Measurements from ENCODE around the gene ZNF670.
A peak's percentile ranks its signal among the peaks of the same experiment; 100 is the strongest.

Gene ZNF670

DNA sequence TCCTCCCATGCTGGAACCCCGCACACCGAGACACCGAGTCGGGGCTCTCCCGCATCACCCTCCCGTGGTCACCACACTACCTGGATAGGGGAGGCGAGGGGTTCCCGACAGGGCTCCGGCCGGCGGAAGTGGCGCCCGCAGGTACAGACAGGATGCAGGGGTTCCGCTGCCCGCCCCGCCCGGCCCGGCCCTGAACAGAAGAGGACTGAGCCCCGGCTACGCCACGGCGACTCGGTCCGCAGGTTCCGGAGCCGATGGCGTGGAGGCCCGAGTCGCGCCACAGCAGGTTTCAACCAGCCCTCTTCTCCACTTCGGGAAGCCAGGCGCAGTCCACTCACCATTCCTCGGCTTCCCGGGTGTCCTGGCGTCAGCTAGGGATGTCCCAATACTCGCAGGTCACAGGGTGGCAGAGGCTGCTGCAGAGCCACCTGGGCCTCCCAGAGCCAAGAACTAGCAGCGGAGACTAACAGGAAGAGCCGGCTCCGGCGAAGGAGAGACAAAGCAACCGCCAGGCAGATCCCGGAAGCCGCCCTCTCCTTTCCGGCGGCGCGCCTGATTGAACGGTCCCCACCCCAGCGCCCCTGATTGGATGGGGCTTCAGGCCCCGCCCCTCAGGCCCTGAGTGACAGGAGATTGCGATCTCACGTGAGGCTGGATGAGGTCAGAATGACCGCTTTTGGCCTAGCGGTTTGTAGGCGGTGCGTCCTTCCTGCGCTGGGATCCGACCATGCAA is 25.4 kb upstream of the ZNF670 start, which contains the start of gene ZNF669:
Gene ZNF669, minus strand, starts transcription at position 498 of the 733 bp plus-strand sequence. Its CDS starts 157 bp downstream, at position 341.
- peak; percentile 70 to 98 (median 94) for DNase-seq

DNA sequence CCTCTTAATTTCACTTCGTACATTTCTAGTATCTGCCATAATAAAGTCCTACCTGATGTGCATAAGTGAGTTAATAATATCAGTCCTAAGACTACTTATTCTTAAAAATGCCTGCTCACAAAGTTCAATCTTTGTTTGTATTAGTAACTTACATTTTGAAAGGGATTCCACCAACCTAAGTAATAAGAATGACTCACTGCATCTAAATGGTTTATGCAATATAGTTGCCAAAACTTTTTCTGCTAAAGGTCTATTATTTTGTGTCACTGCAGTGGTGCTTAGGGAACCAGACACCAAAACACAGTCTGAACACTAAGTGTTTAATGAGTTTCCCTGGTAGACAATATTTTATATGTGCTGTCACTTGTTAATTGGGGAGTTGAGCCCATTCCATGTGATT is 23.8 kb upstream of the ZNF670 start:
- DNase-seq = no peak

DNA sequence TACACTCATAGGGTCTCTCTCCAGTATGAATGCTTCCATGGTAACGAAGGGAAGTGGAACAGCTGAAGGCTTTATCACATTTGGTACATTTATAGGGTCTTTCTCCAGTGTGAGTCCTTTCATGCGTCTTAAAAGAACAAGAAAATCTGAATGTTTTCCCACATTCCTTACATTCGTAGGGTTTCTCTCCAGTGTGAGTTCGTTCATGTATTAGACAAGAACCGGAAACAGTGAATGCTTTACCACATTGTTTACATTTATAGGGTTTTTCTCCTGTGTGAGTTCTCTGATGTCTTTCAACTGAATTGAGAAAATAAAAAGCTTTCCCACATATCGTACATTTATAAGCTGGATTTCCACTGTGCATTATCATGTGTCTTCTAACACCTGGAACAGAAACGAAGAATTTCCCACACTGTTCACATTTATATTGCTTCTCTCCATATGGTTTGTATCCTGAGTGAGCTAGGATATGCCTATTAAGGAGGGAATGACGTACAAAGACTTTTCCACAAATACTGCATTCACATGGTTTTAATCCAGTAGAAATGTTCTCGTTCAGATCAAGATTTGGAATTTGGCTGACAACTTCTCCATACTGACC is 22.2 kb upstream of the ZNF670 start:
- no peak for DNase-seq

DNA sequence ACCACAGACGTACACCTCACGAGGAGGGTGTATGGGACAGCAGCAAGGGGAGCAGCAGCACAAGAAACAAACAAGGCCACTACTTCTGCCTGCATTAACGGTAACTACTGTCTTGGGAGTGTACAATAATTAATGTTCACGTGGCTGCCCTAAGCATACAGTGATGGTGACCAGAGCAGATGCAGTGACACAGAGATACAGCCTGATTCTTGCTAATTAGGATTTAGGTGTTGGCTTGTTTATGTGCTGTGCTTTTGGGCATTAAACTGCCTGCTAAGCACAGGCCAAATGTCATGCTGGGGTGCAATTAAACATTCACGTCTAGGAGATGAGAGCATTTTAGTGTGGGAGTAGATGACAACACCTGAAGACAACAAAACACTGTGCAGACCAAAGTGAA is 18.3 kb upstream of the ZNF670 start:
- no peak for DNase-seq

DNA sequence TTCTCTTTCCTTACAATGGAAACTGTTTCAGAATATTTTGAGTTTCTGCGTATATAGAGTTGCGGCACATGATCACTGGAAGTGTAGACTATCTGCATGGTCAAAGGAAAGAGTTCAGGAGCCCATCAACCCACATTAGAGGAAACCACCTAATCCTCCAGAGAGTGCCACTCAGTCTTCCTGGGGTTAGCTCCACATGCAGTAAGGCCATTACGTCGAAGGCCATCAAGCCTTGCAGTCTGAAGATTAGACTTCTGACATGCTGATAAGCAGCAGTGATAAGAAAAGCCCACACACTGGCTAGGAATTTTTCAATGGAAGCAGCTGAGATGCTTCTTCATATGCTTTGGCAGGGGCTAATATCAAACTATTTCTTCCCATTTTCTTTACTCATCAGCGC is 17.9 kb upstream of the ZNF670 start:
- DNase-seq = no peak

DNA sequence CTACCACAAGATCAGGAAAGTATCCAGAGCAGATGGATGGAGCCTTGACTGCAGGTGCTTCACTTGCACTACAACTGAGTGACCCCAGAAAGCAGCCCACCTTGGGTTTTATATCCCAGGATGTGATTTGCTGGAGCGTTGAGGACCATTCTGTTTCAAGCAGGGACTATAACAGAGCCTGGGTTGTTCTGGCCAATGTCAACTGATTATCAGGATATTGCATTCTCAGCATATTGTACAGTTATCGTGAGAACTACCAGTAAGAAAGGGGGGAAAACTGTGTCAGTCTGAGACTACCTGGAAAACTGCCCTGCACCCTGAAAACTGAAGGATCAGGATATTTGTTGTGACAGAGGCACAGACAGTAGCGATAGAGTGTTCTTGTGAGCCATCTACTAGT is 17.5 kb upstream of the ZNF670 start:
- no peak for DNase-seq

DNA sequence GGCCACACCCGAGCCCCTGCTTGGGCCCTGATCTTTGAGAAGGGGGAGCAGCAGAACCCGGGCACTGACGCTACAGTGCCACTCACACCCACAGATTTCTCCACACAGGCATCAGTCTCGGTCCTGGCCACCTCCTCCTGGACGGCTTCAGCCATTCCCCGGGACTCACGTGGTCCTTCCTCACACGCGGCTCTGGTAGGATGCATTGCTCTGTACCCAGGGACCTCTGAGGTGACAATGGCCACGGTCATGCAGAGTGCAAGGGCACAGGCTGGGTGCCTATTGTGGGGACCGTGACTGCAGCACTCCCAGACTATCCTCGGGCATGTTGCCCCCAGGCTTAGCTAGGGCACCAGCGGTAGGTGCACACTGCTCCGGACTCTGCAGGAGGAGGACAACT is 11.8 kb upstream of the ZNF670 start:
- DNase-seq = no peak

DNA sequence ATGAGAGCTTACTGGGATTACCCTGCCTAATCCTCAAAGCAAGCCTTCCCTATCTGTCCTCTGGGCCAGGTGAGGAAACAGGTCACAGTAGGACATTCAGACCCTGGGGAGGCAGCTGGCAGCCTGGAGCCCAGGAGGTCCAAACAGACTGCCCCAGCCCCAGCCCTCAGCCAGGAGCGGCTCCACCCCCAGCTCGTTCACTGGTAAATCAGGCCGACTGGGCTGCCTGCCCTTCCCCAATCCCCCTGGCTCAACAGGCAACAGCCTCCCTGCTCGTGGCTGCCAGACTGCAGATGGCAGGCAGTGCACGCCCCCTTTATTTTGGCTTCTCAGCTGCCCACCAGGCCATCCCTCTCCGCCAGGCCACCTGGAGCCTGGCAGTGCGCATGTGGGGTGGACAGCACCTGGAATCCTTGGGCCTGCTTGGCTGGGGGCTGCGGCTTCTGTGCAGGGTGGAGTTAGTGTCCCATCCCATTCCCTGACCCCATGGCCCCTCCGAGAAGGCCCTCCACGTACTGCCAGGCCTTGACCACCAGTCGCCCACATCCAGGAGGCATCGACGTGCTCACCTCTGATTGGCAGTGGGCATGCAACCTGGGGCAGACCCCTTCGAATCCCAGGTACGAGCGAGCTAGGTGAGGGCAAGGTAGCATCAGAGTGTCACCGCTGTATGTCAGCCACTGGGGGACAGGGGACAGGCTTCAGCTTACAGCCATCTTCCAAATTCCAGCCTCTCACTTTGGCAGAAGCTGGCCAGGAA is 11.2 kb upstream of the ZNF670 start:
- DNase-seq = no peak

DNA sequence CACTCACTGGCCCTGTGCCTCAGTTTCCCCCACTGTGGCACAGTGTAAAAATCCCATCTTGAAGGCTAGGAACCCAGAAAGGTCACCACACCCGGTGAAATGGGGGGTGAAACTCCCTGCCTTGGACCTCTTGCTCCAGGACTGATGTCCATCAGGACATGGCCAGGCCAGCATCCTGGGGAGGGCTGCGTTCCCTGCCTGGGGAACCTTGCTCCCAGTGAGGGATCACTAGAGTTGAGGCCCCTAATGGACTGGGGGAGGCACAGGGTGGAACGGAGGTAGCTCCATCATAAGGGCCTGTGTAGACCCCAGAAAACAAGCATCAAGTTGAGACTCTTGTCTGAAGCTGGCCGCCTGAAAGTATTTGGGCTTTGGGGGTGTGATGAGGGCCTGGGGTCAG is 10.4 kb upstream of the ZNF670 start:
- DNase-seq = no peak

DNA sequence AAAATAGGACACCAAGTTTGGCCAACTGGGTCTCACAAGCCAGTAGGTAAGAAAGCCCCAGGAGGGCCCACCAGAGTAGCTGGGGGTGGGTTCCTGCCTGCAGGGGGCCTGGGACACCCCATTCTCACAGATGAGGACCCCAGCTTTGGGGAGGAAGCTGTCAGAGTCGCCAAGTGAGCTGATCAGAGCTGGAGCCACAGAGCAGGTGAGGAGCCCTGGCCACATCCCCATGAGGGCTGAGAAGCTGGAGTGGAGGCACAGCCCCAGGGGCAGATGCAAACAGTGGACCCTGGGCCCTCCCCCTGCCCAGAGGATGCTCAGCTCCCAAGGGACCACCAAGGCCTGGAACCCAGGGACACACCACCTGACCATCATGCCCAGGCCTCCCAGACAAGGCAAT is 8.6 kb upstream of the ZNF670 start:
- no peak for DNase-seq

DNA sequence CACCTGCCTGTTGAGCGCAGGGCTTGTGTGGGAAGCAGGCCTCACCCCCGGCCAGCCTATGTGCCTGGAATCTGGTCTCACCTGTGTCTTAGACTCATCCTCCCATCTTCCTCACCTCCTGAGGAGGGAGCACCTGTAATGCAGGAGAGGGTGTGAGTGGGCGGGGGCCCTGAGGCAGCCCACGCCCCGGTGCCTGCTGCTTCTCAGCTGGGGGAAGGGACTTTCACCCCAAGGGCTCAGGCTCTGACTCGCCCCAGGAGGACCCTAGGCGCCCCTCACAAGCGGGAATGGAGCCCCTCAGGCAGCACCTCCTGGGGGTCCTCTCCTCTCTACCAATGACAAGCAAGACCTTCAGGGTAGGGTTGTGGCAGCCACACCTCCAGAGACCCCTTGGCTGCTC is 6.7 kb upstream of the ZNF670 start:
- no peak for DNase-seq

DNA sequence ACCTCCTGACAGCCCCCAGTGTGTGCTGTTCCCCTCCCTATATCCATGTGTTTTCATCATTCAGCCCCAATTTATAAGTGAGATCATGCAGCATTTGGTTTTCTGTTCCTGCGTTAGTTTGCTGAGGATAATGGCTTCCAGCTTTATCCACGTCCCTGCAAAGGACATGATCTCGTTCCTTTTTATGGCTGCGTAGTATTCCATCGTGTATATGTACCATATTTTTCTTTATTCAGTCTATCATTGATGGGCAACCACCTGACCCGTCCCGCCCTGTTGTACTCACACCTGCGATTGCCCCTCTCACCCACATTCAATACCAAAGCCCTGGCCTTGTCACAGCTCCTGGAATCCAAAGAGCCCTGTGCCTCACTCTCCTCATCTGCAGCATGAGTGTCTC is 6.2 kb upstream of the ZNF670 start:
- DNase-seq = no peak

DNA sequence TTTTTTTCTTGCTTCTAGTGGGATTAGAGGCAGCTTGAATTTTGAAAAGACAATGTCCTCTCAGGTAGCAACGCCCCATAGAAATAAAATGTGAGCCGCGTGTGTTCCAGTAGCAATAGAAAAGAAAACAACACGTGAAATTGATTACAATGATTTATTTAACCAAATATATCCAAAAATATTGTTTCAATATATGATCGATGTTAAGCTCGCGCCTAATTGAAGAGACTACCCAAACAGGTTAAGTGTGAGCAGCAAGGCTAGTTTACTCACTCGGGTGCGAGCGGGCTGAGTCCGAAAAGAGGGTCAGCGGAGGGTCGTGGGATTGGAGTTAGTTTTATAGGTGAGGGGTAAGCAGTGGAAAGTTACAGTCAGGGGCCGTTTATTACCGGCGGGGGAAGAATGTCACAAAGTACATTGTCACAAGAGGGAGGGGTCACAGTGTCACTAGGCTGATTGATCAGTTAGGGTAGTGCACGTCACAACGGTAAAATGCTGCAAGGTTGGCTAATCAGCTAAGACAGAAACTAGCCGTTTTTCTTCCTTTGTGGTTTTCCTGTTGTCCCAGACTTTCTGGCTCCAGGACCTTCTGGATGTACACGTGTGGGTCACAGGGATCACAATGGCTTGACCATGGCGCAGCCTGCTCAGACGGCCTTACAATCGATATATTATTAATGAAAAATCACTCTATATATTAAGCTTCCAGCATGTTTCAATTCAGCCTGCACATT is 697 bp upstream of the ZNF670 start:
- no peak for DNase-seq

DNA sequence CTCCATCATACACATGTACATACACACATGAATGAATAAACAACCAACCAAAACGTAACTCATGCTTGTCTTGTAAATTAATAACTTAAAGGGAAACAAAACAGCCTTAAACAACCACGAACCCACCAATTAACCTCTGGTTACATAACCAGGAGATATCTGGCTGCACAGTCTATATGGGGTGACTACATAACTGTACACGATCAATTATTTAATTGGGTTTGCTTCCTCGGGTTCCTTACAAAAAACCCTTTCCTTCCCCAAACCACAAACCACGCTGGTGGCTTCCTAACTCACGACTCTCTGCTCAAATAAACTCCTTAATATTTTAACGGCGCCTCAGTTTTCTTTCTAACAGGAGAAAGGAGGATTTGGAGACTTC is 744 bp downstream of the ZNF670 start:
- DNase-seq = no peak

DNA sequence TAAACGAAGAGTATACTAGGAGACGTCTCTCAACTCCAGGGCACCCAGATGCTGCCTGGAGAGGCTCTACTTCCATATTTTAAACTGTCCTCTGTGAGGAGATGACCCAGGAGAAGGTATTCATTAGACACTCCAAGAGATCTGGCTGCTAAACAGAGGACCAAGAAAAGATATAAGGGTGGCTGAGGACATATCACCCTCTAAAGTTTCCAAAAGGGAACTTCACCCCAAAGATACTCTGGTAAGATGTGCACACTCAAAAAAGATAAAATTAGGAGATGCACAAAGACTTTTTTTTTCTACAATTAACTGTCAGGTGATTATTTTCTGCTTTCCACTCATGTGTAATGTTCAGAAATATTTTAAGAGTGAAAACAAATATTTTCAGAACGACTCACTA is 1.4 kb downstream of the ZNF670 start:
- no peak for DNase-seq

DNA sequence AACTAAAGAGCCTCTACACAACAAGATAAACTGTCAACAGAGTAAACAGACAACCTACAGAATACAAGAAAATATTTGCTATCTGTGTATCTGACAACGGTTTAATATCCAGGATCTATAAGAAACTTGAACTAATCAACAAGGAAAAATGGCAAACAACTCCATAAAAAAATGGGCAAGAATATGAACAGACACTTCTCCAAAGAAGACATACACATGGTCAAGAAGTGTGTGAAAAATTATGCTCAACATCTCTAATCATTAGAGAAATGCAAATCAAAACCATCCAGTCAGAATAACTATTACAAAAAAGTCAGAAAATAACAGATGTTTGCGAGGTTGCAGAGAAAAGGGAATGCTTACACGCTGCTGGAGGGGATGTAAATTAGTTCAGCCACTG is 8.0 kb downstream of the ZNF670 start:
- no peak for DNase-seq

DNA sequence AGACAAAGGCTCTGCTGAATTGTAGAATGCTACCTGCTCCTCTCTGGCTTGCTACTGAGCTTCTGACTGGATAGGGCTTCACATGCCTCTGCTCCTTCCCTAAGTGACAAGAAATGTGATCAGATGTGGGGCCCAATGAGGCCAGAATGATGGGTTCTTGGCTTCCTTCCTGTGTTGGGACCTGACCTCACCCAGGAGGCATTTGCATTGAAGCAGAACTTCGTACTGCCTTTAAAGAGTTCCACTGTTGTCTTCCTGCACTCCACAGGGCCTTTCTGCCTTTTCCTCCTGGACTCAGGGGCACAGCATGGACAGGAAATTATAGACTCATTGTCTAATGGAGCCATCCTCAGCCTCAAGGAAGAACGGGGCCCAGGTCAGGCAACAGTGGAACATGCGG is 14.3 kb downstream of the ZNF670 start:
- no peak for DNase-seq

DNA sequence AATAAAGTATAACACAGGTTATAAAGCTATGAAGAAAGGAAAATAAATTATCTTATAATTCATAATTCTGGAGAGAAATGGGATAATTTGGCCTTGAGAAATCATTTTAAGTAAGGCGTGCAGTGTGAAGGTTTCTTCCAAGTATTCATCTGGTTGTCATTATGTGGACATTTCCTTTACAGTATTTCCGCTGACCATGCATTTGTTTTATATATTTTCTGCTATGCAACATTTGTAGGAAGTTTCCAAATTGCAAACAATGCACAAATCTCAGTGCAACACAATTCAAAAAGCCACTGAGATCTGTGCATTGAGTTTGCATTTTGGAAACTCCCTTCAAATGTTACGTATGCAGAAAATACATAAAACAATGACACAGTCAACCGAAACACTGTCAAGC is 17.8 kb downstream of the ZNF670 start:
- no peak for DNase-seq

DNA sequence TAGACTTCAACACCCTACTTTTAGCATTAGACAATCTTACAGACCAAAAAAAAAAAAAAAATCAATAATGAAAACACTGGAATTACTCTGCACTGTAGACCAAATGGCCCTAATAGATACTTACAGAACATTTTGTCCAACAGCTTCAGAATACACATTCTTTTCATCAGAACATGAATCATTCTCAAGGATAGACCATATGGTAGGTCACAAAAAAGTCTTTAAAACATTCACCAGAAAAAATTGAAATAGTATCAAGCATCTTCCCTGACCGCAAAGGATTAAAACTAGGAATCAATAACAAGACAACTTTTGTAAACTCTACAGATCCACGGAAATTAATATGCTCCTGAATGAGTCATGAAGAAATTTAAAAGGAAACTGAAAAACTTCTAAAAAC is 22.5 kb downstream of the ZNF670 start:
- DNase-seq = no peak

DNA sequence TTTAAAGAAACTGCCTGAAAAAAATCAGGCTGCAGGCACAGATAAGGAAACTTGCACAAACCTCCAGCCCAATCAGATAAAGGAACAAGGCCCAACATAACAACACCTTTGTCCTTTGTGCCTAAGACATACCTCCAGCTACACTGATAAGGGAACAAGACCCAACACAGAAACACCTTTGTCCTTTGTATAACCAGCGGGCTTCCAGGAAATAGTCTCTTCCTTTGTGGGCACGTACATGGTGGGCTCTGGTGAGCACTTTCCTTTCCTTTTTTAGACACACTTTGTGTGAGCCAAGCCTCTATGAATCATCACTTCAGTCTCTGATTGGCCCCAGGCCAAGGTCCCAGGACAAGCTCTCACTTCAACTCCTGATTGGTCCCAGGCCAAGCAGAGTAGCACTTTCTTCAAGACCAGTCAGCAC is 23.6 kb downstream of the ZNF670 start:
- no peak for DNase-seq

DNA sequence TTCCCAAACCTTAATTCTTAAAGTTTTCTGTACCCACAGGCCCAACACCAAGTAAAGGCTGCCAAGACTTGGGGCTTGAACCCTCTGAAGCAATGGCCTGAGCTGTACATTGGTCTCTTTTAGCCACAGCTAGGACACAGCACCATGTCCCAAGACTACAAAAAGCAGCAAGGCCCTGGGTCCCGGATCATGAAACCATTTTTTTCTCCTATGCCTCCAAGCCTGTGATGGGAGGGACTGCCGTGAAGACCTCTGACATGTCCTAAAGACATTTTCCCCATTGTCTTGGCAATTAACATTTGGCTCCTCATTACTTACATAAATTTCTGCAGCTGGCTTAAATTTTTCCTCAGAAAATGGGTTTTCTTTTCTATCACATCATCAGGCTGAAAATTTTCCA is 30.9 kb downstream of the ZNF670 start:
- DNase-seq = no peak

DNA sequence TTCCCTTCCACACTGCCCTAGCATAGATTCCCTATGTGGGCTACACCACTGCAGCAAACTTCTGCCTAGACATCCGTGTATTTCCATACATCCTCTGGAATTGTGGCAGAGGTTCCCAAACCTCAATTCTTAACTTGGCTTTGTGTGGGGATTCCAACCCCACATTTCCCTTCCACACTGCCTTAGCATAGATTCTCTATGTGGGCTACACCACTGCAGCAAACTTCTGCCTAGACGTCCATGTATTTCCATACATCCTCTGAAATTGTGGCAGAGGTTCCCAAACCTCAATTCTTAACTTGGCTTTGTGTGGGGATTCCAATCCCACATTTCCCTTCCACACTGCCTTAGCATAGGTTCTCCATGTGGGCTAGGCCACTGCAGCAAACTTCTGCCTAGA is 31.4 kb downstream of the ZNF670 start:
- DNase-seq = no peak

DNA sequence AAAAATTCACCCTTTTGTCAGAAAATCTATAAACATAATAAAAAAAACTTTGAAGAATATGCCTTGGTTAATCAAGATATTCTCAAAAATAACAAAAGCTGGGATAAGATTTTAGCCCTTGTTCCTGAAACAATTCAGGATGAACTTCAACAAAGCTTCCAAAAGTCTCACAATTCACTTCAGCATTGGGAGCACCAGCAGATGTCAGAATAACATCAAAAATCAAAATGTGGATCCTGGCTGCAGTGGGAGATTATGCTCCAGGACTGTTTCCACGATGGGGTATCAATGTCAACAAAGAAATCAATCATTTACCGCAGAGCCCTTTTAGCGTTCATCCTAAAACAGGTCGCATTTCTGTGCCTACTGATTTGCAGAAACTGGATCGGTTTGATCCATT is 35.2 kb downstream of the ZNF670 start:
- no peak for DNase-seq

Data from C1 segment of cervical spinal cord (tissue), 14 donors.